GM12873 (cell line): Measurements from ENCODE around the gene PEX7.

Experiments
- TF ChIP-seq, protein P1 (sequence below): IDR thresholded peaks from 2 replicates; pipeline ENCODE4 v1.5.1; 2012; ENCODE audit warnings: low read depth, mild to moderate bottlenecking, moderate library complexity, low read length, control low read depth; ENCODE audit not compliant: insufficient read depth; ENCODE audit errors: missing control alignments

Gene PEX7

DNA sequence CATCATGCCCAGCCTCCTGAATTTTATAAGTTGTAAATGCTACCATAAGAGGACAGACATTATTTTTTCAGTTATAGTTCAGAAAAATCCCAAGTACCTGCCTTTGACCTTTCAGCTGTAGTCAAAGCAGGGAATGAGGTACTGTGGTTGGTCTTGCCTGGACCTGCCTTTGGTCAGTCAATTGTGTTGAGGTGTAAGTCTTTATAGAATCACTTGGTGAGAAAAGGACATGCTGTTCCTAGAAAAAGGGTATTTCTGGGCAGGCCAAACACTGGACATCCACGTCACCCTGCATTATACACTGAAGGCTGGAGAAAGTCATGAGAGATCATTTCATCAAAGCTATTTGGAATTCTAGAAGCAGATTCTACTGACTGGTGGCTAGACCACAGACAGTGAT lies 40.3 kb downstream of the PEX7 start:
- TF ChIP-seq, protein P1, sequence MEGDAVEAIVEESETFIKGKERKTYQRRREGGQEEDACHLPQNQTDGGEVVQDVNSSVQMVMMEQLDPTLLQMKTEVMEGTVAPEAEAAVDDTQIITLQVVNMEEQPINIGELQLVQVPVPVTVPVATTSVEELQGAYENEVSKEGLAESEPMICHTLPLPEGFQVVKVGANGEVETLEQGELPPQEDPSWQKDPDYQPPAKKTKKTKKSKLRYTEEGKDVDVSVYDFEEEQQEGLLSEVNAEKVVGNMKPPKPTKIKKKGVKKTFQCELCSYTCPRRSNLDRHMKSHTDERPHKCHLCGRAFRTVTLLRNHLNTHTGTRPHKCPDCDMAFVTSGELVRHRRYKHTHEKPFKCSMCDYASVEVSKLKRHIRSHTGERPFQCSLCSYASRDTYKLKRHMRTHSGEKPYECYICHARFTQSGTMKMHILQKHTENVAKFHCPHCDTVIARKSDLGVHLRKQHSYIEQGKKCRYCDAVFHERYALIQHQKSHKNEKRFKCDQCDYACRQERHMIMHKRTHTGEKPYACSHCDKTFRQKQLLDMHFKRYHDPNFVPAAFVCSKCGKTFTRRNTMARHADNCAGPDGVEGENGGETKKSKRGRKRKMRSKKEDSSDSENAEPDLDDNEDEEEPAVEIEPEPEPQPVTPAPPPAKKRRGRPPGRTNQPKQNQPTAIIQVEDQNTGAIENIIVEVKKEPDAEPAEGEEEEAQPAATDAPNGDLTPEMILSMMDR: no peak

DNA sequence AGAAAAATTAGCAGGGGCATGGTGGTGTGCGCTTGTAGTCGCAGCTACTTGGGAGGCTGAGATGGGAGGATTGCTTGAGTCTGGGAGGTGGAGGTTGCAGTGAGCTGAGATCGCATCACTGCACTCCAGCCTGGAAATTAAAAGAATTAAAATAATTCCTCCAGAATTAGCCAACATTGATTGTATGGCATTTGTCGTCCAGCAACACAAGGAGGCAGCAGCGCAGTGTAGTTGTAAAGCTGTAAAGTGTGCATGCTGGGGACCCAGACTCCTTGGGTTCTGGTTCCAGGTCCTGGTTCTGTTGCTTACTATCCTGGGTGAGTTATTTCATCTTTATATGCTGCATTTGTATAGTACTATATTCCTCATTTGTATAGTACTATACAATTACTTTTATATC lies 41.4 kb downstream of the PEX7 start:
- TF ChIP-seq, protein P1: no peak

DNA sequence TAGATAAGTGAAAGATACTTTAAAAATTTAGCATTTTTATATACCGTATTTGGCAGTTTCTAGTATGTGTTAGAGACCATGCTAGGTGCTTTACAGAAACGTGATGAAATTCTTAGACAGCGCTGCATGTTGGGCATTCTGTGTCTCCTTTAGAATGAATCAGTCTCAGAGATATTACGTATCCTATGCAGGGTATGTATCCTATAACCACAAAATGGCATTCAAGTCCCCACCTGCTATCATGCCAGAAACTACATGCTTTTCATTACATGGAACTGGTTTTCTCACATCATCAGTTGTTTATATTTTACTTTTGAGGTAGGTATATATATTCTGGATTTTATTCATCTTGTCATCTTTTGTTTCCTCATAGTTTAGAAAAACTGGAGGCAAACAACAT lies 42.3 kb downstream of the PEX7 start:
- TF ChIP-seq, protein P1: no peak

DNA sequence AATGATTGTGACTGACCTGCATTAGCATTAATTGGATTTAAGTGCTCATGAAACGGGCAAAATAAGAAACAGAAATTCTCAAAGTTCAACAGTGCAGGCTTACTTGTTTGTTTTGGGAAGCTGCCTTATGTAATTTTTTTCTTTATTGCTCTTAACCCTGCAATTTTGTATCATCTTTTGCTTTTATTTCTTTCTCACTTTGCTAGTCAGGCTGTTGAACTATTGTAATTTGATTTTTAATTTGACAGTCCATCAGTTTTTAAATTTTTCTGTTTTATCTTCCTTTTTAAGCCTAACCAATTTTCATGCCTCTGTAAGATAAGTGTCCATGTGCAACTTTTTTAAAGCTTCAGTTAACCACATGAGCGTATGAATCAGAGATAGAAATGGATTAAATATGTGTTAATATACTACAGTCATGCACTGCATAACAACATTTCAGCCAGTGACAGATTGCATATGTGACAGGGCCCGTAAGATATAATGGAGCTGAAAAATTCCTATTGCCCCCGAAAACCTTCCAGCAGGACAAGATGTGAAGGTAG lies 44.6 kb downstream of the PEX7 start:
- TF ChIP-seq, protein P1: no peak

DNA sequence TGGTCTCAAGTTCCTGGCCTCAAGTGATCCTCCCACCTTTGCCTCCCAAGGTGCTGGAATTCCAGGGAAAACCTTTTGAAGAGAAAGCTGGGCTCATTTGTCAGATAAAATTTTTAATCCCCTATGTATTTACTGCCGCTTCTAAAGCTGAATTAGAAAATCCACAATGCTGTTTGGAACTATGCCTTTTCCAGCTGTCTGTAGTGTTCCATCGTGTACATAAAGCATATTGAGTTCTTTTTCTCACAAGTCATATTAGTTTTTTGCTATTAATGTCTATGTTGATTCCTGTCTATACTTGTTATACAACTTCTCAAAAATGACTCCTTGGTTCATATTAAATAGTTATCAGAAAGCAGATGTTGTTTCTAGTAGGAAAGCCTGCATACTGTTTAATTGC lies 47.1 kb downstream of the PEX7 start:
- TF ChIP-seq, protein P1: no peak

DNA sequence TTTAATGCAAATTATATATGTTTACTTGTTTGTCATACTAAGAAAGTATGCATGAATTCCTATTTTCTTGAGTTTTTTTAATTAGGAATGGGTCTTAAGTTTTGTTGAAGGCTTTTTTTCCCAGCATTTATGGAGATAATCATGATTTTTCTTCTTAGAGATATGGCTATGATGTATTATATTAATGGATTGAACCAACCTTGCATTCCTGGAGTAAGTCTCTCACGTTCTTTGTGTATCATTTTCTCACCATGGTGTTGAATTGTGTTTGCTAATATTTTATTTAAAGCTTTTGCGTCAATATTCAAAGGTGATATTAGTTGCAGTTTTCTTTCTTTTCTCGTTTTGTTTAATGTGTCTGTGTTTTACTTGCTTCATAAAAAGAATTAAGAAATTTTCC lies 51.4 kb downstream of the PEX7 start:
- TF ChIP-seq, protein P1: no peak

DNA sequence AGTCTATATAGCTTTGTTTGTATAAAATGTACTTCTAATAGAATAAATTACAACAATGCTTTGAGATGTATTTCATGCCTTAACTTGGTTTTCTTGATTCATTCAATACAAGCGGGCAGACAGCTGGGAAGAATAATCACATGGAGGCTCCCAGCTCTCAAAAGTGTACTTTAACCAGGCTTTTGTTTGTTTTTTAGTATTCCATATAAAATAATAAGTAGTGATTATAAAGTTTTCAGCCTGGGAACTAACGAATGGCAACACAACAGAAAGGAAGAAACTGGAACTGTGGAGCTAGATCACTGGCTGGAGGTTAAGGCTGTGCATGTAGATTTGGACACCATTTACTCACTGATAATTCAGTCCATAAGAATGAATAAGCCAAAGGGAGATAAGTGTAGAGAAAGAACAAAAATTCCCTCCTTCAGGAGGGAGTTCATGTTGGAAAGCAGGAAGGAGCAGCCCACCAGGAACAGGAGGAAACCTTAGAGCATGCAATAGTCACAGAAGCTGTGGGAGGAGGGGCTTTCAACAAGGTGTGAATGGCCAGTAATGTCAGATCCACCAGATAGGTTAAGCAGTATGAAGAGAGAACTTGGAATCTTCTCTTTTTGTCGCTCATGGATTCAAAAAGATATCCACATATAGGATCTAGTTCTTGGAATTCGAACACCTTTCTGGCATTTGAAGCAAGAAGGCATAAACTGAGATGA lies 58.5 kb downstream of the PEX7 start:
- TF ChIP-seq, protein P1: no peak
